ENCODE data around the gene GALNS.
A peak's percentile ranks its signal among the peaks of the same experiment; 100 is the strongest.

The GALNS gene

GRCh38 chr16:88818575-88818874 lies 38.2 kb downstream of the GALNS start:
- no peak for DNase-seq (ENCODE audit: low read depth in 2 of 3, low spot score in 1 of 3)

DNA sequence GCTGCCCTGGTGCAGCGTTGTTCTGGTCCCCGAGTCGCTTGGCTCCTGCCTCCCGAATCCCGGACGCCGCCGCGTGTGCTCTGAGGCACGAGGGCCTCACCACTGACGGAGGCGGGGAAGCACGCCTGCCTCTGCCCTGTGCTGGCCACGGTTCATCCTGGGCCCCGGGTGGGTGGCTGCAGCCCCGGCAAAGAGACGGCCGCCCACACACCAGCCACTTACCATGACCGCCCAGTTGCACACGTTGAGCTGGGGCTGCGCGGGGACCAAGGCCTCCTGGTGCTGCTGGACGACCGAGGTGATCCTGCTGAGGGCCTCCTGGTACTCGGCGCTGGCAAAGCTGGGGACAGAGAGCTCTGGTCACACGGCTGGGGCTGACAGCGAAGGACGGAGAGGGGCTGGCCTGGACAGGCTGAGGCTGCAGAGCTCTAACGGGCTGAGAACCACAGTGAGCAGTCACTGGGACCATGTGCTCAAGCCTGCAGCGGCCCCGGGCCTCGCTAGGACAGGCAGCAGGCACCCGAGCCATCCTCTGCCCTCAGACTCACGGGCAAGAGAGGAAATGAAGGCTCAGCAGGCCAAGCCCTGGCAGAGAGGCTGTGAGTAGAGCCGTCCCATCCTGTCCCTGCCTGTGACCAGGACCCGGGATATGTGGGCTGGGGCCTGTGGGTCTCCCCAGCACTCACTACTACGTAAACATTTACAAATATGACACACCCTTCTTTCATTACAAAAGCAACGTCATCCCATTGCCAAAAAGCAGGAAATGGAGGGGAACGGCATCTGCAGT lies 38.8 kb downstream of the GALNS start:
- no peak for DNase-seq (ENCODE audit: low read depth in 2 of 3, low spot score in 1 of 3)

DNA sequence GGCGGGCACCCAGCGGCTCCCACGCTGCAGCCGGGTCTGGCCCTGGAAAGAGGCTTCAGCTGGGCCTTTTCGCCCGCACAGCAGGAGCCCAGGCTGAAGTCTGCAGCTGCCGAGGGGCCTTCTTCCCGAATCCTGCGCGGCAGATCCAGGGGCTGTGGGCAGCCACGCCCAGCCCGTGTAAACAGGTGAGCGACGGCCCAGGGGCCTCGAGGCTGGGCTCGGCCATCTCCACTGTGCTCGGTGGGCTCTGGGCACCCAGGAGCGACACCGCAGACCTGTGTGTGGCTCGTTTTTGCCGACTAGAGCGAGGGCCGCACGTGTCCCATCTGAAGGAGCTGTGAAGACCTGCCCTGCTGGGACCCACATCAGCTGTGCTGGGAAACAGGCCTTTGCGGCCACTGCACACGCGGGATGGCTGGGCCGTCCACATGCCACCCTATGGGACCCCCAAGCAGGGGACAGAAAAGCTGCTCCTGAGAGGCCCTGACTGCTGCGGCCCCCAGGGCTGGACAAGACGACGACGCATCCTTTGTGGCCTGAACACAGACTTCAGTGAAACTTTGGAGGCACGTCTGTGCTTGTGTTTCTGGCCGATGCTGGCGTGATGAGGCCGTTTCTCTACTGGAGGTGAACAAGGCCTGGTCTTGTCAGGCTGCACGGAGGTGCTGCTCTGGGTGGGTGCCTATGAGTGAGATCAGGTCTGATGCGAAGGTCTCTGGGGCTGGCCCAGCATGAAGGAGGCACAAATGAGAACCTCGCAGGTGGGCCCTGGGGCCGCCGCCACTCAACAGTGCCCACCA lies 39.8 kb downstream of the GALNS start:
- DNase-seq (ENCODE audit: low read depth in 2 of 3, low spot score in 1 of 3), result no peak

- DNase-seq (ENCODE audit: low read depth in 2 of 3, low spot score in 1 of 3), result no peak
Observed at GRCh38 chr16:88815901-88816589, 40.7 kb downstream of the GALNS start.

DNA sequence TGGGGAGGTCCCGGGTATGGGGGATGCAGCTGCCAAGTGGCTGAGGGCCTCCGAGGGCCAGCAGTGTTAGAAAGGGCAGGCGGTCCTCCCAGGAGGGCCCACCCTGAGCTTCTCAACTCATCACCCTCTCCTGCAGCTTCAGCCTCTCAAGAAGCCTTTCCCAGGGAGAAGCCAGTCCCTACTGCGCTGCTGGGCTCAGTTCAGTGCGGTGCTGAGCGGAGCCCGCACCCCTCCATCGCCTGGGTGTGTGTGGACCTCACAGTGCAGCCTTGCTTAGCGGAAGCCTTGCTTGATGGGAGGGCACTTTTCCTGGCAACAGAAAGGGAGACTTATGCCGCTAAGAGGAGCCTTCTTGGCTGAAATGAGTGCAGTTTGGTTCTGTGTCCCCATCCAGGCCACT lies 41.5 kb downstream of the GALNS start:
- no peak for DNase-seq (ENCODE audit: low read depth in 2 of 3, low spot score in 1 of 3)

DNA sequence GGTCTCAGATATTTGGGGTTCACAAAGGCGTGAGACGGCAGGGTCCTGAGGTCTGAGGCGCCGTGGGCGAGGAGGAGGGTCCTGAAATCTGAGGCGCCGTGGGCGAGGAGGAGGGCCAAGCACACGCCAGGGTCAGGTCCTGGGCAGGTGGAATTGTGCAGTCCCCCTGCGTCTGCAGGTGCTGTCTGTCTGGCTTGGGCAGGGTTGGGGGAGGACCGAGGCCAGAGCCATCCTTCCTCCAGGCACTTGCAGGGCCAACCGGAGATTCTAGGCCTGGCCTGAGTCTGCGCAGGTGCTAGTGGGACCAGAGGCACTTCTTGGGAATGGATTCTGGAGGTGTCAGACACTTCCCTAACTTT lies 42.6 kb downstream of the GALNS start:
- DNase-seq (ENCODE audit: low read depth in 2 of 3, low spot score in 1 of 3), result no peak

DNA sequence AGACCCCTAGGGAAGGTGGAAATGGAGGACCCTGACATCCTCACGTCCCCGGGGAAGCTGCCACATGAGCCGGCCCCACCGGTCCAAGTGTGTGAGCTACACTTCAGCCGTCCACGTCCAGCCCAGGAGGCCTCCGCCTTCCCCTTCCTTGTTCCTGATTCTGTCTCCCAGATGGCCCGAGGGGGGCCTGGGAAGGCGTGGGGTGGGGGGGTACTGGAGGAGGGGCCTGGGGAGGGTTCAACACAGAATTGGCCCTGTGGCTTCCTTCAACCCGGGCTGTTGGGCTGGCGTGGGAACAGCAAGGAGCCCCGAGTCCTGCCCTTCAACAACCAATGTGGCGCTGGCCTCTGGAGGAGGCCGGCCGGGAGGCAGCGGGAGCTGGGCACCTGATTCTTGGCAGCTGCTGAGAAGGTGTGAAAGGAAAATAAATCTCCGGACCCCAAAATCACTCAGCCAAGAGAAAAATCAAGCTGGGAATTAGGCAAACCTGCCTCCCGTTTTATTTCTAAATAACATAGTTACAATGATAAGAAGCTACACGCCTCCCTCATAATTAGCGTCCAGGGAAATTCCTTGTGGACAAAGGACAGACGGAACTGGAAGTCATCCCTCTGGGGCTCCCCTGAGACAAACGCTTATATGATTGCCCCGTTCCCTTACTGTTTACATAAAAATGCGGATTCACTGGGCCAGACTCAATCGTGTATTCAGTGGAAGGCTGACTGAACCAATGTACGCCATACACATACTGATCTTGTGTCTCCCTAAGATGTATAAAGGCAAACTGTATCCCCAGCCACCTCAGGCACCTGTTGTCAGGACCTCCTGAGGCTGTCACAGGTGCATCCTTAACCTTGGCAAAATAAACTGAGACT lies 43.2 kb downstream of the GALNS start:
- no peak for DNase-seq (ENCODE audit: low read depth in 2 of 3, low spot score in 1 of 3)

DNA sequence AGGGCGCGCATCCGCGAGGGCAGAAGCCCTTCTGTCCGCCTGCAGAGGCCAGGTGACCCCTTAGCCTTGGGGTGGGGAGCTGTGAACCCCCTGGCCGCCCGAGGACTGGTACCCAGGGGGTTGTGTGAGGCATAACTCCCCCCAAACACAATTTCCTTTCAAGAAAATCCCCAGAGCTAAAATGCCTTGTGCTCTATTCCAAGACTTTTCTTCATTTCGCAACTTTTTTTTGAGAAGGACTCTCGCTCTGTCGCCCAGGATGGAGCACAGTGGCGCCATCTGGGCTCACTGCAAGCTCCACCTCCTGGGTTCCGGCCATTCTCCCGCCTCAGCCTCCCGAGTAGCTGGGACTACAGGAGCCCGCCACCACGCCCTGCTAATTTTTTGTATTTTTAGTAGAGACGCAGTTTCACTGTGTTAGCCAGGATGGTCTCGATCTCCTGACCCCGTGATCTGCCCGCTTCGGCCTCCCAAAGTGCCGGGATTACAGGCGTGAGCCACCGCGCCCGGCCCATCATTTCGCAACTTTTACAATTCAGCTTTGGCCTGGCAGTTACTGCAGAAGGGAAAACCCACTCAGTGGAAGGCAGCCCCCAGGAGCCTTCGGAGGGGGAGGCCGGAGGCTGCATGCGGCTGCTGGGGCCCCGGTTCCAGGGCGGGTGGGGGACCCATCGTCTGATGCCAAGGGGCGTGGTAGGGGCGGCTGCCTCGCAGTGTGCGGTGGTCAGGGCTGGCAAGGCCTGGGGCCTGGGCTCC lies 44.1 kb downstream of the GALNS start:
- DNase-seq (ENCODE audit: low read depth in 2 of 3, low spot score in 1 of 3), result no peak

DNA sequence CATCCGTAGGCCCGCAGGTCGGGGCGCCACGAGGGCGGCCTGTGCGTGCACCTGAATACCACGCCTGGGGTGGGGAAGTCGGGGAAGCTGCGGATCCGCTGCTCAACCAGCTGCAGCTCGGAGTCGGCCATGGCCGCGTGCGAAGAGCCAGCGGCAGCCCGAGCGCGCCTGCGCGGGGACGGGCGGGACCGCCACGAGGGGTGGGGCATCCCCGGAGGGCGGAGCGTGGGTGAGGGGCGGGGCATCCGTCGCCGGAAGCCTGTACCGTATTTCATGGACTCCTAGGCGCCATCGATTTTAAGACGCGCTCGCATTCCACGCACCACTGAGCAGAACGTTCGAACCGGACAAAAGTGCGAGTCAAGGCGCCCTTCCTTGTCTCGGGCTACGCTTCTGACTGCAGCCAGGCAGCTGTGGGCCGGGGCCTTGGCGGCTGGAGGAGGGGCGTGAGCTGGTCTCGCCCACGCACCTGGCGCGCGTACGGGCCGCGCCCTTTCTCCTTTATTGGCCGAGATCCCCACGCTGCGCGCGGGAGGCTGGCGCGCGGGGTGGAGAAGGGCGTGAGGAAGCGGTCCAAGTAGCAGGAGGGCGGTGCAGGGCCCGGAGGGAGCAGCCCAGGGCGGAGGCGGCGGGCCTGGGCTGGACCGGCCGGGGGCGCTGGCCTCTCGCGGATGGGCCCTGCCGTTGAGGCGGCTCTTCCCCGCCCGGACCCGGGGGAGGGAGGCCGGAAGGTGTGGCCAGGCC lies 44.8 kb downstream of the GALNS start, which contains the start of gene APRT:
TSS of gene APRT (minus strand) at position 160 of the 744 bp plus-strand sequence. CDS start at position 131, 29 bp downstream.
- DNase-seq (ENCODE audit: low read depth in 2 of 3, low spot score in 1 of 3), result peak; percentile 95 to 99 (median 96)

GRCh38 chr16:88810912-88811768 lies 45.6 kb downstream of the GALNS start:
- peak in 1 of 3 donors; percentile 52 for DNase-seq (ENCODE audit: low read depth in 2 of 3, low spot score in 1 of 3)

- DNase-seq (ENCODE audit: low read depth in 2 of 3, low spot score in 1 of 3), result peak in 1 of 3 donors; percentile 49
Observed at GRCh38 chr16:88810166-88810911, 46.4 kb downstream of the GALNS start.

DNA sequence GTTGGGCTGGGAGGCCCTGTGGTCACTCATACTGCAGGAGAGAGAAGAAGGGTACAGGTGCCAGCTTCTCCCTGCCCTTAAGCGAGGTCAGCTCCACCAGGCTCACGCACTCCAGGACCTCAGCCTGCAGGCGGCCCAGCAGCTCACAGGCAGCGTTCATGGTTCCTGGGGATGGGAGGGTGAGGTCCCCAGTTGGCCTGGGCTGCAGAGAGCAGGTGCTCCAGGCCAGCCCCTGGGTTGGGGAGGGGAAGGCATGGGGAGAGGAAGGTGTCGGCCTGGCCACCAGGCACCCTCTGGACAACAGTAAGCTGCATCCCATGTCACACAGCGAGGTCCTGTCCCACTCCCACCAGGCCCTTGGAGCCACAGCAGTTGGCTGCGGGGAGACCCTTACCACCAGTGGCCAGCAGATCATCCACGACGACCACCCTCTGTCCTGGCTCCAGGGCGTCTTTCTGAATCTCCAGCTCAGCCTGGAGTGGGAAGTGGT lies 47.0 kb downstream of the GALNS start:
- no peak for DNase-seq (ENCODE audit: low read depth in 2 of 3, low spot score in 1 of 3)

DNA sequence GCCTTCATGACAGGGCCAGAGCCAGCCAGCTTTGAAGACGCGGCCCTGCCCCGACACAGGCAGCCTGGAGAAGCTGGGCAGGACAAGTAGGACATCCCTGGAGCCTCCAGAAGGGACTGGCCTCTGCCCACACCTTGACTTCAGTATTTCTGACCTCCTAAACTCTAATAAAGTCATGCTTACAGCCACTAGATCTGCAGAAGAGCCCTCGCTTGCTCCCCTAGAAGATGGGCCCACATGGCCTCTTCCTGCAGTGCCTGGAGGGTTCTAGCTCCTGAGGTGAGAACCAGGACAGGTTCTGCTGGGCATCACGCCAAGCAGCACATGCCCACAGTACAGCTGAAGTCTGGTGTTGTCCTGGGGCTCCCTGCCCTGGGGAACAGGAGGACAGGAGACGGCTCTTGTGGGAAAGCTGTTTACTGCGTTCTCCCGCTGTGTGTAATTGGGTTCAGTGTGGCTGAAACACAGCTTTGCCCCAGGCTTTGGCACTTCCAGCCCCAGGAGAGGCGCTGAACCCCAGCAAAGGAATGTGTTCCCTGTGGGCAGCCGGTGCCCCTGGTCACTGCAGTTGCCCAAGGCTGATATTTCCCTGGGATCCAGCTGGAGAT lies 47.6 kb downstream of the GALNS start:
- no peak for DNase-seq (ENCODE audit: low read depth in 2 of 3, low spot score in 1 of 3)

DNA sequence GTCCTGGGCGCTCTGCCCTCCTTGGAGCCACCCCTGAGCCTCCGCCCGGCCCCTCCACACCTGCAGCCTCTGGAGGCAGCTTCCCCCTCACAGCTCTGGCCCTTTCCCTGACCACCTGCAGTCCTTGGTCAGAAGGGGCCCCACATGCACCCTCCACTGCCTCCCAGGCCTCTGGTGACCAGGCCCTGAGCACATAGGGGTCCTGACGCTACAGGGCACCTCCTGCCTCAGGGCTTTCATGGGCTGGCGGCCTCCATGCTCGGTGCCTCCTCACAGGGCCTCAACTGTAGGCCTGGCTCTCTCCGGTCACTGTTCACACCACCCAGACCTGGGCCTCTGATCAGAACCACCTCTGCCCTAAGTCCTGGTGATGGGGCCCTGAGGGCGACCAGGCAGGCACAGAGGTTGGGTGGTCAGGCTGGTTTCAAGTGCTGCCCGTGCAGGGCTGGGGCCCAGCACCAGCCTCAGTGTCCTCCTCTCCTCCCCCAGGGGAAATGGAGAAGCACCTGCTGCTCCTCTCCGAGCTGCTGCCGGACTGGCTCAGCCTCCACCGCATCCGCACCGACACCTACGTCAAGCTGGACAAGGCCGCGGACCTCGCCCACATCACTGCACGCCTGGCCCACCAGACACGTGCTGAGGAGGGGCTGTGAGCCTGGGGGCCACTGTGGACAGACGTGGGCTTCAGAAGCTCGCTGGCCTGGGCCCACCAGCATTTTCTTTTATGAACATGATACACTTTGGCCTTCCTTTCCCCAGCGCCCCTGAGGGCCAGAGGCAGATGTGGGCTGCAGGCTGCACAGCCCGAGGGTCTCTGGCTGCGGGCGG lies 48.9 kb downstream of the GALNS start:
- DNase-seq (ENCODE audit: low read depth in 2 of 3, low spot score in 1 of 3), result no peak

- DNase-seq (ENCODE audit: low read depth in 2 of 3, low spot score in 1 of 3), result no peak
Observed at GRCh38 chr16:88807142-88807625, 49.6 kb downstream of the GALNS start.

- no peak for DNase-seq (ENCODE audit: low read depth in 2 of 3, low spot score in 1 of 3)
Observed at GRCh38 chr16:88806491-88807111, 50.1 kb downstream of the GALNS start.
